GM12878 (cell line): ENCODE measurements around the gene NEMP2. TPM values are rescaled to one million over a fixed set of nuclear protein-coding genes. Genes with fewer than 3 reads are reported as not detected.

Experiments
- CREM ChIP-seq: IDR thresholded peaks from 2 replicates; pipeline ENCODE4 v1.6.1; 2014; ENCODE audit warnings: antibody characterized with exemption, low read depth
- E2F4 ChIP-seq: IDR thresholded peaks from 2 replicates; pipeline ENCODE4 v1.6.1; 2012; ENCODE audit warnings: low read depth, low read length, improper control_type of control experiment
- E2F8 ChIP-seq: fragments of 450-650 bp; IDR thresholded peaks from 2 replicates; pipeline ENCODE4 v1.6.1; 2018; ENCODE audit warnings: mild to moderate bottlenecking, low read depth, moderate library complexity; ENCODE audit not compliant: partially characterized antibody
- EP300 ChIP-seq, 2 experiments: fragments of 150-350 bp in 1 of 2; IDR thresholded peaks; 2 replicates each; pipeline ENCODE4 v1.6.1; 2011 to 2012; ENCODE audit warnings: low read depth in 2 of 2, low read length in 2 of 2, borderline replicate concordance in 1 of 2, improper control_type of control experiment in 1 of 2, inconsistent platforms in 1 of 2; ENCODE audit not compliant: control insufficient read depth in 1 of 2
- GATAD2B ChIP-seq: fragments of 450-650 bp; conservative IDR thresholded peaks from 2 replicates; pipeline ENCODE4 v1.6.1; 2017; ENCODE audit warnings: low read depth, mild to moderate bottlenecking, moderate library complexity
- MEF2B ChIP-seq: fragments of 450-650 bp; IDR thresholded peaks from 2 replicates; pipeline ENCODE4 v1.6.1; 2018; ENCODE audit warnings: mild to moderate bottlenecking, moderate library complexity; ENCODE audit not compliant: partially characterized antibody, poor library complexity, severe bottlenecking
- MYC ChIP-seq: IDR thresholded peaks from 2 replicates; pipeline ENCODE4 v1.6.1; 2011; ENCODE audit warnings: mild to moderate bottlenecking, low read length, moderate library complexity, inconsistent platforms; ENCODE audit not compliant: insufficient read depth, insufficient replicate concordance, insufficient read length, severe bottlenecking
- NR2F1 ChIP-seq: fragments of 450-650 bp; conservative IDR thresholded peaks from 2 replicates; pipeline ENCODE4 v1.6.1; 2017; ENCODE audit warnings: mild to moderate bottlenecking
- PAX5 ChIP-seq: IDR thresholded peaks from 2 replicates; pipeline ENCODE4 v1.6.1; 2011; ENCODE audit warnings: low read depth, low read length, borderline replicate concordance
- POLR2A ChIP-seq: IDR thresholded peaks from 2 replicates; pipeline ENCODE4 v1.6.1; 2011; ENCODE audit warnings: low read depth, mild to moderate bottlenecking, low read length
- RBBP5 ChIP-seq: fragments of 200-600 bp; sonication (generic); conservative IDR thresholded peaks from 2 replicates; pipeline ENCODE4 v1.6.1; 2016
- RFX5 ChIP-seq: IDR thresholded peaks from 2 replicates; pipeline ENCODE4 v1.6.1; 2011; ENCODE audit warnings: low read depth, low read length, improper control_type of control experiment
- SIN3A ChIP-seq: IDR thresholded peaks from 2 replicates; pipeline ENCODE4 v1.6.1; 2012; ENCODE audit warnings: low read depth, low read length, improper control_type of control experiment
- ZBTB11 ChIP-seq: fragments of 450-650 bp; formaldehyde crosslinking; IDR thresholded peaks from 2 replicates; pipeline ENCODE4 v1.5.0; 2022; ENCODE audit warnings: mild to moderate bottlenecking, missing genetic modification characterization
- ZNF592 ChIP-seq: fragments of 450-650 bp; IDR thresholded peaks from 2 replicates; pipeline ENCODE4 v1.6.1; 2017; ENCODE audit warnings: mild to moderate bottlenecking, moderate library complexity
- polyA plus RNA-seq, 11 experiments: library from polyadenylated mRNA; depleted of rRNA in 4 of 11; unstranded in 6 of 11; stranded (reverse) in 5 of 11; fragments of >200 nt; fragmentation: Nextera tagmentation in 4 of 11; fragmentation: Illumina TruSeq in 1 of 11; extraction: Ambion mirVana in 4 of 11; extraction: Trizol in 1 of 11; gene quantifications; 1 replicate in 1 of 11; 2 replicates in 10 of 11; pipeline versions ENCODE4 v1.2.1 to v1.2.3, GENCODE V29; 2011 to 2016; ENCODE audit warnings: inconsistent platforms in 2 of 11, missing spikeins in 2 of 11, low read depth in 1 of 11
- total RNA-seq, 4 experiments: library from RNA; depleted of rRNA in 3 of 4; stranded (reverse); fragments of >200 nt in 3 of 4; fragmentation: Illumina TruSeq in 1 of 4; extraction: Trizol in 1 of 4; gene quantifications; 2 replicates each; pipeline versions ENCODE4 v1.2.1 to v1.2.3, GENCODE V29; 2013 to 2021
- TF ChIP-seq, protein P1 (sequence below): fragments of 450-650 bp; IDR thresholded peaks from 2 replicates; pipeline ENCODE4 v1.6.1; 2018; ENCODE audit warnings: borderline replicate concordance, mild to moderate bottlenecking; ENCODE audit not compliant: partially characterized antibody

Gene NEMP2
- total and polyA plus RNA-seq, 10 of the 15 experiments (the other 5 are each of a cell fraction or from before 2014, with no cell fraction given): 2.3 to 14.0 (median 8.1) TPM

DNA sequence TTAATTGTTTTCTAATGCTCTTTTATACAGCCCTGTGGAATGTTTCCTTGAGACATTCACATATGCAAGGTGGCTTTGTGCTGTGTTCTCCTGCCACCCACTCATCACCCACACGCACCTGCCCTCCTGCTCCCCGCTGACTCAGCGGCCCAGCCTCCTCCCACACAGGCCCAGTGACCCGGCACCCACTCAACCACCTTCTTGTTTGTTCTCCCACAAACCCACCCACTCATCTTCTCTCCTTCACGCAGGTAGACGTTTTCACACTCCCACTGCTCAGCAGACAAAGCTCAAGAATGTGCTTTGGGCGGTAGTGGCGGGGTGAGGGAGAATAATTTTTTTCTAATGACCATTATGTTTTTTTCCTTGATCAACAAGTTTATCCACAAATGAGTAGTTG lies 28.6 kb upstream of the NEMP2 start (continued):
- no peak for TF ChIP-seq E2F4
- TF ChIP-seq RFX5: no peak
- no peak for TF ChIP-seq ZBTB11
- TF ChIP-seq MEF2B: peak; percentile 25
- peak; percentile 41 to 58; a peak in 2 of 4 replicates for TF ChIP-seq EP300 (IDR thresholded peaks at IDR 0.05; ENCODE audit: borderline replicate concordance in 1 of 2, control insufficient read depth in 1 of 2, low read depth in 2 of 2, low read length in 2 of 2)
- TF ChIP-seq RBBP5: no peak
- no peak for TF ChIP-seq E2F8
- TF ChIP-seq, protein P1, sequence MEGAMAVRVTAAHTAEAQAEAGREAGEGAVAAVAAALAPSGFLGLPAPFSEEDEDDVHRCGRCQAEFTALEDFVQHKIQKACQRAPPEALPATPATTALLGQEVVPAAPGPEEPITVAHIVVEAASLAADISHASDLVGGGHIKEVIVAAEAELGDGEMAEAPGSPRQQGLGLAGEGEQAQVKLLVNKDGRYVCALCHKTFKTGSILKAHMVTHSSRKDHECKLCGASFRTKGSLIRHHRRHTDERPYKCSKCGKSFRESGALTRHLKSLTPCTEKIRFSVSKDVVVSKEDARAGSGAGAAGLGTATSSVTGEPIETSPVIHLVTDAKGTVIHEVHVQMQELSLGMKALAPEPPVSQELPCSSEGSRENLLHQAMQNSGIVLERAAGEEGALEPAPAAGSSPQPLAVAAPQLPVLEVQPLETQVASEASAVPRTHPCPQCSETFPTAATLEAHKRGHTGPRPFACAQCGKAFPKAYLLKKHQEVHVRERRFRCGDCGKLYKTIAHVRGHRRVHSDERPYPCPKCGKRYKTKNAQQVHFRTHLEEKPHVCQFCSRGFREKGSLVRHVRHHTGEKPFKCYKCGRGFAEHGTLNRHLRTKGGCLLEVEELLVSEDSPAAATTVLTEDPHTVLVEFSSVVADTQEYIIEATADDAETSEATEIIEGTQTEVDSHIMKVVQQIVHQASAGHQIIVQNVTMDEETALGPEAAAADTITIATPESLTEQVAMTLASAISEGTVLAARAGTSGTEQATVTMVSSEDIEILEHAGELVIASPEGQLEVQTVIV: no peak
- no peak for TF ChIP-seq SIN3A
- no peak for TF ChIP-seq MYC
- peak; percentile 37; the same call in 1 of the 2 replicates for TF ChIP-seq PAX5
- no peak for TF ChIP-seq ZNF592
- TF ChIP-seq CREM: peak; percentile 24; the same call in 1 of the 2 replicates
- TF ChIP-seq POLR2A: no peak
- TF ChIP-seq NR2F1: peak; percentile 93
- TF ChIP-seq GATAD2B: peak; percentile 67; the same call in 1 of the 2 replicates
